B cell (primary cell): Measurements from ENCODE around the gene EIF3L. TPM values are rescaled to one million over a fixed set of nuclear protein-coding genes. Genes with fewer than 3 reads are reported as not detected.

Experiments used
- ATAC-seq: fragments of 200-7000 bp; cut with Tn5 transposase; one replicate; pipeline ENCODE4 v1.10.0; 2021; ENCODE audit warnings: low read depth, mild to moderate bottlenecking, moderate number of reproducible peaks, moderate library complexity
- CTCF ChIA-PET: fragments of 350-600 bp; sonication (Branson Sonifier 250); formaldehyde crosslinking; loops from one replicate; lab custom pipeline; 2021; ENCODE audit warnings: antibody characterized with exemption, inconsistent platforms; lab: Charles Lee
- POLR2A ChIA-PET: fragments of 350-600 bp; sonication (Branson Sonifier 250); formaldehyde crosslinking; loops from one replicate; lab custom pipeline; 2021; ENCODE audit warnings: antibody characterized with exemption; lab: Charles Lee
- DNase-seq: peaks from one replicate; pipeline ENCODE4 v3.0.0; 2013
- H2AFZ ChIP-seq: 2 replicates; pipeline ENCODE4 v1.6.1; 2012; ENCODE audit warnings: mild to moderate bottlenecking, low read depth, low read length; ENCODE audit not compliant: insufficient read depth, poor library complexity, severe bottlenecking
- H3K27ac ChIP-seq, 2 donors: 1 replicate in 1 of 2; 2 replicates in 1 of 2; pipeline ENCODE4 v1.5.1; 2012 to 2013; ENCODE audit warnings: low read length in 2 of 2, mild to moderate bottlenecking in 2 of 2, moderate library complexity in 1 of 2
- H3K27me3 ChIP-seq, 4 experiments: fragments of 200-600 bp in 1 of 4; sonication (generic) in 1 of 4; replicated peaks in 1 of 4; 1 replicate in 2 of 4; 2 replicates in 2 of 4; pipeline versions ENCODE4 v1.6.1 to v1.7.0; 2013 to 2016; ENCODE audit warnings: low read length in 3 of 4, mild to moderate bottlenecking in 2 of 4, mixed read lengths in 1 of 4, moderate library complexity in 1 of 4; ENCODE audit not compliant: insufficient read depth in 4 of 4, control insufficient read depth in 3 of 4; ENCODE audit errors: control extremely low read depth in 1 of 4
- H3K36me3 ChIP-seq, 2 experiments: replicated peaks in 1 of 2; 1 replicate in 1 of 2; 2 replicates in 1 of 2; pipeline versions ENCODE4 v1.6.1 to v1.7.1; 2013; ENCODE audit warnings: low read length in 1 of 2; ENCODE audit not compliant: insufficient read depth in 2 of 2, control insufficient read depth in 1 of 2; ENCODE audit errors: control extremely low read depth in 1 of 2, extremely low read depth in 1 of 2
- H3K4me1 ChIP-seq, 2 donors: fragments of 200-600 bp in 1 of 2; sonication (generic) in 1 of 2; 1 replicate in 1 of 2; 2 replicates in 1 of 2; pipeline versions ENCODE4 v1.5.1 to v1.6.1; 2013 to 2017; ENCODE audit warnings: low read length in 2 of 2; ENCODE audit not compliant: control insufficient read depth in 2 of 2, insufficient read depth in 2 of 2
- H3K4me2 ChIP-seq: replicated peaks from 2 replicates; pipeline ENCODE3; 2012; ENCODE audit warnings: mild to moderate bottlenecking, low read depth, low read length; ENCODE audit not compliant: poor library complexity, severe bottlenecking
- H3K4me3 ChIP-seq, 5 experiments: fragments of 200-600 bp in 1 of 5; sonication (generic) in 1 of 5; 1 replicate in 3 of 5; 2 replicates in 2 of 5; pipeline versions ENCODE4 v1.5.1 to v1.7.0; 2011 to 2016; ENCODE audit warnings: low read length in 4 of 5, mild to moderate bottlenecking in 4 of 5, low read depth in 2 of 5, control low read depth in 1 of 5, moderate library complexity in 1 of 5; ENCODE audit not compliant: insufficient read depth in 1 of 5; ENCODE audit errors: control extremely low read depth in 1 of 5, extremely low read depth in 1 of 5
- H3K79me2 ChIP-seq: fragments of 200-600 bp; sonication (generic); one replicate; pipeline ENCODE4 v1.6.0; 2016; ENCODE audit warnings: low read length; ENCODE audit not compliant: control insufficient read depth, insufficient read depth
- H3K9ac ChIP-seq: fragments of 200-600 bp; sonication (generic); 2 replicates; pipeline ENCODE4 v1.6.1; 2017; ENCODE audit warnings: mild to moderate bottlenecking, low read length, moderate library complexity
- H3K9me3 ChIP-seq, 3 donors: one replicate each; pipeline versions ENCODE4 v1.6.1 to v1.7.1; 2013; ENCODE audit warnings: low read length in 2 of 3; ENCODE audit not compliant: control insufficient read depth in 2 of 3, insufficient read depth in 1 of 3; ENCODE audit errors: control extremely low read depth in 1 of 3
- H4K20me1 ChIP-seq: 2 replicates; pipeline ENCODE4 v1.6.0; 2012; ENCODE audit warnings: mild to moderate bottlenecking, low read length; ENCODE audit not compliant: insufficient read depth, control insufficient read depth, poor library complexity, severe bottlenecking
- H3K27ac Mint-ChIP-seq: one replicate; pipeline ENCODE4 v1.8.0; 2021; ENCODE audit warnings: mixed read lengths
- H3K27me3 Mint-ChIP-seq: one replicate; pipeline ENCODE4 v1.8.0; 2021; ENCODE audit warnings: mixed read lengths
- H3K4me1 Mint-ChIP-seq: one replicate; pipeline ENCODE4 v1.8.0; 2021; ENCODE audit warnings: mixed read lengths
- H3K4me3 Mint-ChIP-seq: one replicate; pipeline ENCODE4 v1.8.0; 2021; ENCODE audit warnings: mixed read lengths
- H3K9me3 Mint-ChIP-seq: one replicate; pipeline ENCODE4 v1.8.0; 2022; ENCODE audit warnings: mixed read lengths; ENCODE audit not compliant: insufficient read depth
- CTCF ChIP-seq: fragments of 200-600 bp; IDR thresholded peaks from one replicate; pipeline ENCODE4 v1.8.0; 2022; ENCODE audit warnings: antibody characterized with exemption, mild to moderate bottlenecking
- EZH2 ChIP-seq: IDR thresholded peaks from 2 replicates; pipeline ENCODE4 v1.6.1; 2012; ENCODE audit warnings: borderline replicate concordance, low read depth, mild to moderate bottlenecking, moderate library complexity, low read length; ENCODE audit not compliant: insufficient read depth, poor library complexity, severe bottlenecking
- WGBS: methylation state at CpG from one replicate; pipeline ENCODE4 v1.1.5; 2013; ENCODE audit warnings: missing lambda C conversion rate; ENCODE audit not compliant: insufficient coverage; 5-methylcytosine and 5-hydroxymethylcytosine counted together
- intact Hi-C: fragments of 100-400 bp; cut with micrococcal nuclease; formaldehyde crosslinking; loops from one replicate; pipeline ENCODE4 v1.10.0; 2022
- polyA plus RNA-seq: library from polyadenylated mRNA; depleted of rRNA; stranded (reverse); fragments of >200 nt; gene quantifications from 2 replicates; pipeline ENCODE4 v1.2.3, GENCODE V29; 2012
- total RNA-seq, 2 donors: library from RNA; stranded (reverse); fragments of 120-200 nt in 1 of 2; gene quantifications; 1 replicate in 1 of 2; 2 replicates in 1 of 2; pipeline versions ENCODE4 v1.2.3 to v1.2.4, GENCODE V29; 2013 to 2022

EIF3L gene
- total and polyA plus RNA-seq, 2 donors (not counting 1 experiment from before 2014, with no cell fraction given), result 430 to 560 TPM

GRCh38 chr22:37818409-37819104, 30.7 kb upstream of the EIF3L start:
- intact Hi-C loops, result loop anchor here (5.0 kb wide), 1 partner anchor 134 kb away; the partner anchor contains the start of genes C22orf23 and POLR2F
- Histone ChIP-seq H3K9ac (peak overlapping the region; percentile 64), H3K4me2 (peak overlapping the region; percentile 86), H3K79me2 (no peaks in the 10 kb centered on the region), H4K20me1 (no peaks in the 10 kb centered on the region), H3K4me1 (peaks cover 19 to 20% of the 10 kb centered on the region in 2 donors), H3K27me3 (peaks cover 0 to 41% (median 11%) of the 10 kb centered on the region in 4 experiments), H3K9me3 (peaks cover 0 to 4% (median 0%) of the 10 kb centered on the region in 3 donors), H3K36me3 (no peaks in the 10 kb centered on the region), H2AFZ (peak overlapping the region; percentile 95), H3K4me3 (peak overlapping the region; percentile 25 to 51 (median 31)), H3K27ac (no peak overlapping the region)
- H3K4me1 Mint-ChIP-seq, result peaks cover 10% of the 10 kb centered on the region
- POLR2A ChIA-PET, result interaction anchor here (0.6 to 0.9 kb wide), 3 partner anchors 33 to 47 kb away, joined by 3 to 5 read pairs (median 3); no protein-coding TSS in a partner anchor
- CTCF ChIA-PET, result interaction anchor here (0.8 to 6.0 kb wide), 18 partner anchors 8 to 252 kb away, joined by 3 to 177 read pairs (median 6); partner anchors contain the start of genes ANKRD54, EIF3L and GCAT
- 4% methylated on average over 68 of the region's 68 CpGs for WGBS
- peaks cover 24% of the 10 kb centered on the region for H3K27me3 Mint-ChIP-seq
- peak overlapping the region; percentile 82 for H3K4me3 Mint-ChIP-seq
- H3K9me3 Mint-ChIP-seq, result no peaks in the 10 kb centered on the region
- peak; percentile 80 for DNase-seq
- H3K27ac Mint-ChIP-seq, result no peak overlapping the region
- ATAC-seq, result peak; percentile 74
- no peak for TF ChIP-seq EZH2
- peak; percentile 57 for TF ChIP-seq CTCF

- Histone ChIP-seq H3K27ac (no peak overlapping the region), H3K27me3 (peaks cover 0 to 40% (median 11%) of the 10 kb centered on the region in 4 experiments), H3K79me2 (no peaks in the 10 kb centered on the region), H3K4me2 (peak overlapping the region; percentile 86), H3K9me3 (peaks cover 0 to 4% (median 0%) of the 10 kb centered on the region in 3 donors), H3K9ac (peak overlapping the region; percentile 64), H3K36me3 (no peaks in the 10 kb centered on the region), H3K4me3 (peak overlapping the region in 4 of 5 experiments; percentile 25 to 51 (median 40)), H4K20me1 (no peaks in the 10 kb centered on the region), H2AFZ (peak overlapping the region; percentile 95), H3K4me1 (peaks cover 19 to 20% of the 10 kb centered on the region in 2 donors)
- POLR2A ChIA-PET, result interaction anchor here (0.6 to 0.7 kb wide), 2 partner anchors 28 to 33 kb away, joined by 4 to 5 read pairs; no protein-coding TSS in a partner anchor
- H3K4me1 Mint-ChIP-seq, result peaks cover 10% of the 10 kb centered on the region
- peak overlapping the region; percentile 82 for H3K4me3 Mint-ChIP-seq
- intact Hi-C loops, result loop anchor here (5.0 kb wide), 1 partner anchor 133 kb away; the partner anchor contains the start of genes C22orf23 and POLR2F
- CTCF ChIA-PET, result interaction anchor here (0.9 to 6.0 kb wide), 9 partner anchors 9 to 146 kb away, joined by 3 to 177 read pairs (median 17); partner anchors contain the start of genes ANKRD54 and EIF3L
- no peaks in the 10 kb centered on the region for H3K9me3 Mint-ChIP-seq
- peaks cover 24% of the 10 kb centered on the region for H3K27me3 Mint-ChIP-seq
- TF ChIP-seq CTCF (no peak), EZH2 (no peak)
- DNase-seq, result no peak
- WGBS, result 27% methylated on average over 14 of the region's 14 CpGs
- no peak overlapping the region for H3K27ac Mint-ChIP-seq
- peak; percentile 23 for ATAC-seq
These were observed 30.1 kb upstream of the EIF3L start for GRCh38 chr22:37819105-37819433.
